HepG2 (cell line): ENCODE results near the gene INSYN2B. TPM values are rescaled to one million over a fixed set of nuclear protein-coding genes. Genes with fewer than 3 reads are reported as not detected.

Experiments
- ATAC-seq: fragments of 200-7000 bp; cut with Tn5 transposase; 3 replicates; pipeline ENCODE4 v1.9.1; 2020; ENCODE audit warnings: mild to moderate bottlenecking, moderate library complexity
- BruUV-seq: library from RNA; stranded (reverse); fragments of 400-500 nt; replicated peaks from 2 replicates; lab custom pipeline; 2021; lab: Mats Ljungman, UMichigan
- CTCF ChIA-PET: fragments of 300-600 bp; formaldehyde crosslinking; extraction: SDS; loops from one replicate; lab custom pipeline; 2021; ENCODE audit warnings: low total read pairs, inconsistent platforms, low intra/inter-chr PET ratio; lab: Yijun Ruan, JAX
- POLR2A ChIA-PET: fragments of 350-600 bp; sonication (Branson Sonifier 250); formaldehyde crosslinking; loops from one replicate; lab custom pipeline; 2020; ENCODE audit warnings: antibody characterized with exemption, inconsistent platforms; lab: Yijun Ruan, JAX
- DNase-seq: peaks from one replicate; pipeline ENCODE4 v3.0.0-alpha.2; 2015; ENCODE audit warnings: low spot score
- FAIRE-seq: peaks from 3 replicates; lab custom pipeline; 2011; peaks lifted over from hg19 to GRCh38; lab: Jason Lieb, UNC
- H2AFZ ChIP-seq: one replicate; pipeline ENCODE4 v1.6.1; 2011; ENCODE audit warnings: low read length, inconsistent platforms
- H3K27ac ChIP-seq: fragments of 300-600 bp; 3 replicates; pipeline ENCODE4 v1.8.0; 2011; ENCODE audit warnings: mixed run types, mild to moderate bottlenecking, mixed read lengths, low read length, inconsistent platforms; ENCODE audit not compliant: insufficient read depth; ENCODE audit errors: extremely low read length
- H3K27me3 ChIP-seq, 2 experiments: fragments of 200-600 bp in 1 of 2; 2 replicates in 1 of 2; 3 replicates in 1 of 2; pipeline versions ENCODE4 v1.6.0 to v1.8.0; 2011; ENCODE audit warnings: low read length in 2 of 2, mild to moderate bottlenecking in 2 of 2, moderate library complexity in 2 of 2, inconsistent platforms in 1 of 2; ENCODE audit not compliant: insufficient read depth in 2 of 2, control insufficient read depth in 1 of 2
- H3K36me3 ChIP-seq, 2 experiments: fragments of 200-600 bp in 1 of 2; replicated peaks in 1 of 2; 2 replicates in 1 of 2; 3 replicates in 1 of 2; pipeline versions ENCODE4 v1.5.1 to v1.8.0; 2011; ENCODE audit warnings: low read length in 2 of 2, inconsistent platforms in 1 of 2; ENCODE audit not compliant: insufficient read depth in 2 of 2, control insufficient read depth in 1 of 2
- H3K4me1 ChIP-seq: 2 replicates; pipeline ENCODE4 v1.5.1; 2012; ENCODE audit warnings: low read length, inconsistent platforms; ENCODE audit not compliant: insufficient read depth
- H3K4me2 ChIP-seq: 2 replicates; pipeline ENCODE4 v1.6.0; 2011; ENCODE audit warnings: low read depth, low read length, inconsistent platforms
- H3K4me3 ChIP-seq, 3 experiments: fragments of 200-600 bp in 1 of 3; sonication (generic), shearing (Covaris generic) in 1 of 3; replicated peaks in 1 of 3; 2 replicates each; pipeline ENCODE4 v1.5.1; 2011 to 2016; ENCODE audit warnings: low read length in 3 of 3, inconsistent platforms in 2 of 3, low read depth in 2 of 3, mild to moderate bottlenecking in 2 of 3, control low read depth in 1 of 3, mixed read lengths in 1 of 3; ENCODE audit not compliant: insufficient read depth in 1 of 3
- H3K79me2 ChIP-seq: one replicate; pipeline ENCODE4 v1.6.1; 2011; ENCODE audit warnings: low read length, inconsistent platforms; ENCODE audit not compliant: insufficient read depth
- H3K9ac ChIP-seq: 2 replicates; pipeline ENCODE4 v1.6.0; 2011; ENCODE audit warnings: mild to moderate bottlenecking, low read depth, low read length, inconsistent platforms; ENCODE audit not compliant: insufficient read depth
- H3K9me3 ChIP-seq: 2 replicates; pipeline ENCODE4 v1.5.1; 2012; ENCODE audit warnings: mild to moderate bottlenecking, low read length
- H4K20me1 ChIP-seq: 2 replicates; pipeline ENCODE4 v1.6.0; 2011; ENCODE audit warnings: inconsistent platforms, mild to moderate bottlenecking, low read length, moderate library complexity; ENCODE audit not compliant: insufficient read depth
- CCDC6 ChIP-seq: sonication (generic); formaldehyde crosslinking; IDR thresholded peaks from 2 replicates; pipeline ENCODE4 v1.8.1; 2022; ENCODE audit warnings: mild to moderate bottlenecking, missing genetic modification reagents, moderate library complexity
- HNF4A ChIP-seq: sonication (generic); formaldehyde crosslinking; IDR thresholded peaks from 2 replicates; pipeline ENCODE4 v1.4.0; 2020; ENCODE audit warnings: missing genetic modification reagents
- KLF16 ChIP-seq, 2 experiments: sonication (generic) in 1 of 2; formaldehyde crosslinking in 1 of 2; IDR thresholded peaks; 2 replicates each; pipeline versions ENCODE4 v1.6.1 to v1.8.0; 2016 to 2023; ENCODE audit warnings: missing genetic modification reagents in 2 of 2, missing compliant biosample characterization in 1 of 2
- MIER2 ChIP-seq: IDR thresholded peaks from 2 replicates; pipeline ENCODE4 v1.6.1; 2016; ENCODE audit warnings: missing biosample characterization, missing genetic modification reagents
- RAD21 ChIP-seq: fragments of 450-650 bp; formaldehyde crosslinking; IDR thresholded peaks from 2 replicates; pipeline ENCODE4 v1.5.0; 2020; ENCODE audit warnings: mild to moderate bottlenecking
- TBL1XR1 ChIP-seq: fragments of 150-350 bp; IDR thresholded peaks from 2 replicates; pipeline ENCODE4 v1.6.1; 2014; ENCODE audit warnings: borderline replicate concordance, low read length; ENCODE audit not compliant: partially characterized antibody
- ZBTB8A ChIP-seq: sonication (generic); formaldehyde crosslinking; IDR thresholded peaks from 2 replicates; pipeline ENCODE4 v1.4.0; 2020; ENCODE audit warnings: mild to moderate bottlenecking, low read depth, missing genetic modification reagents, borderline replicate concordance
- ZFP36L2 ChIP-seq: sonication (generic); formaldehyde crosslinking; IDR thresholded peaks from 2 replicates; pipeline ENCODE4 v1.4.0; 2020; ENCODE audit warnings: missing genetic modification reagents
- ZNF17 ChIP-seq: sonication (generic); formaldehyde crosslinking; IDR thresholded peaks from 2 replicates; pipeline ENCODE4 v1.5.0; 2020; ENCODE audit warnings: mild to moderate bottlenecking, missing genetic modification reagents
- ZNF513 ChIP-seq: sonication (generic); formaldehyde crosslinking; conservative IDR thresholded peaks from 2 replicates; pipeline ENCODE4 v1.5.0; 2020; ENCODE audit warnings: missing genetic modification reagents
- ZNF770 ChIP-seq: sonication (generic); formaldehyde crosslinking; IDR thresholded peaks from 2 replicates; pipeline ENCODE4 v1.5.0; 2020; ENCODE audit warnings: mild to moderate bottlenecking, missing genetic modification reagents
- ZNF772 ChIP-seq: sonication (generic); formaldehyde crosslinking; IDR thresholded peaks from 2 replicates; pipeline ENCODE4 v1.5.0; 2020; ENCODE audit warnings: mild to moderate bottlenecking, missing genetic modification reagents
- ZSCAN29 ChIP-seq: sonication (generic); formaldehyde crosslinking; conservative IDR thresholded peaks from 2 replicates; pipeline ENCODE4 v1.4.0; 2020; ENCODE audit warnings: mild to moderate bottlenecking, missing genetic modification reagents
- WGBS: methylation state at CpG from one replicate; pipeline ENCODE4 v1.1.6; 2017; ENCODE audit warnings: low lambda C conversion rate; 5-methylcytosine and 5-hydroxymethylcytosine counted together
- in situ Hi-C: cut with HindIII; loops from 2 replicates; pipeline ENCODE4 v1.10.0; 2017; ENCODE audit warnings: low pct_unique_long_range_greater_than_20kb; ENCODE audit not compliant: extremely low pct_ligation_motif_present
- intact Hi-C: fragments of 100-400 bp; cut with micrococcal nuclease; formaldehyde crosslinking; loops from one replicate; pipeline ENCODE4 v1.10.0; 2022; ENCODE audit not compliant: unreplicated experiment
- polyA plus RNA-seq, 8 experiments: library from polyadenylated mRNA; depleted of rRNA in 3 of 8; stranded (reverse) in 7 of 8; unstranded in 1 of 8; fragments of >200 nt; fragmentation: Illumina TruSeq in 4 of 8; extraction: Trizol in 4 of 8; gene quantifications; 2 replicates each; pipeline versions ENCODE4 v1.2.1 to v1.2.3, GENCODE V29; 2011 to 2016; ENCODE audit warnings: low read depth in 4 of 8, missing spikeins in 1 of 8, mixed read lengths in 1 of 8; ENCODE audit not compliant: insufficient read depth in 1 of 8
- total RNA-seq, 5 experiments: library from RNA; depleted of rRNA; stranded (reverse); fragments of >200 nt; fragmentation: Illumina TruSeq; extraction: Trizol; gene quantifications; 2 replicates each; pipeline ENCODE4 v1.2.3, GENCODE V29; 2016; ENCODE audit warnings: low read depth in 1 of 5
- TF ChIP-seq, protein P1 (sequence below): sonication (generic); formaldehyde crosslinking; IDR thresholded peaks from 2 replicates; pipeline ENCODE4 v1.4.0; 2020; ENCODE audit warnings: missing genetic modification reagents

Gene INSYN2B
- total and polyA plus RNA-seq, 2 of the 13 experiments (the other 11 are each of a cell fraction or from before 2014, with no cell fraction given), result not detected

GRCh38 chr5:169867347-169867746 lies 112.9 kb downstream of the INSYN2B start:
- no peak for FAIRE-seq
- no peak for DNase-seq
- in situ Hi-C loops (no loop called here), intact Hi-C loops (no loop called here)
- Histone ChIP-seq H3K9ac (no peak overlapping the region), H3K4me3 (no peak overlapping the region), H3K27ac (no peak overlapping the region), H3K4me1 (no peaks in the 10 kb centered on the region), H3K4me2 (no peak overlapping the region), H3K36me3 (no peaks in the 10 kb centered on the region), H3K27me3 (no peaks in the 10 kb centered on the region), H3K79me2 (no peaks in the 10 kb centered on the region), H3K9me3 (no peaks in the 10 kb centered on the region), H2AFZ (no peak overlapping the region), H4K20me1 (no peaks in the 10 kb centered on the region)
- 3% methylated on average over 2 of the region's 2 CpGs for WGBS
- no TSS peak for BruUV-seq
- CTCF ChIA-PET, result no interaction called here
- POLR2A ChIA-PET, result no interaction called here
- no peak for TF ChIP-seq MIER2 (CRISPR knock-in tag)
- TF ChIP-seq ZSCAN29 (CRISPR knock-in tag), result no peak
- no peak for TF ChIP-seq HNF4A (CRISPR knock-in tag)
- TF ChIP-seq ZNF770 (CRISPR knock-in tag), result no peak
- TF ChIP-seq ZNF513 (CRISPR knock-in tag), result no peak
- TF ChIP-seq ZBTB8A (CRISPR knock-in tag), result no peak
- no peak for TF ChIP-seq KLF16 (CRISPR knock-in tag; IDR thresholded peaks at IDR 0.05)
- TF ChIP-seq, protein P1, sequence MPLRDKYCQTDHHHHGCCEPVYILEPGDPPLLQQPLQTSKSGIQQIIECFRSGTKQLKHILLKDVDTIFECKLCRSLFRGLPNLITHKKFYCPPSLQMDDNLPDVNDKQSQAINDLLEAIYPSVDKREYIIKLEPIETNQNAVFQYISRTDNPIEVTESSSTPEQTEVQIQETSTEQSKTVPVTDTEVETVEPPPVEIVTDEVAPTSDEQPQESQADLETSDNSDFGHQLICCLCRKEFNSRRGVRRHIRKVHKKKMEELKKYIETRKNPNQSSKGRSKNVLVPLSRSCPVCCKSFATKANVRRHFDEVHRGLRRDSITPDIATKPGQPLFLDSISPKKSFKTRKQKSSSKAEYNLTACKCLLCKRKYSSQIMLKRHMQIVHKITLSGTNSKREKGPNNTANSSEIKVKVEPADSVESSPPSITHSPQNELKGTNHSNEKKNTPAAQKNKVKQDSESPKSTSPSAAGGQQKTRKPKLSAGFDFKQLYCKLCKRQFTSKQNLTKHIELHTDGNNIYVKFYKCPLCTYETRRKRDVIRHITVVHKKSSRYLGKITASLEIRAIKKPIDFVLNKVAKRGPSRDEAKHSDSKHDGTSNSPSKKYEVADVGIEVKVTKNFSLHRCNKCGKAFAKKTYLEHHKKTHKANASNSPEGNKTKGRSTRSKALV (CRISPR knock-in tag), result no peak
- no peak for TF ChIP-seq ZFP36L2 (CRISPR knock-in tag)
- TF ChIP-seq ZNF17 (CRISPR knock-in tag), result no peak
- no peak for TF ChIP-seq ZNF772 (CRISPR knock-in tag)
- no peak for TF ChIP-seq TBL1XR1
- no peak for TF ChIP-seq CCDC6 (CRISPR knock-in tag)
- TF ChIP-seq RAD21 (CRISPR knock-in tag), result no peak
- no peak for ATAC-seq
